Pancreas (tissue), 10 donors: Measurements from ENCODE around the gene CISTR. TPM values are rescaled to one million over a fixed set of nuclear protein-coding genes. Genes with fewer than 3 reads are reported as not detected.
A peak's percentile ranks its signal among the peaks of the same experiment; 100 is the strongest.

Source experiments
- ATAC-seq, 4 donors: fragments of 200-7000 bp; cut with Tn5 transposase; one replicate each; pipeline versions ENCODE4 v1.8.0 to v1.9.1; 2020; ENCODE audit warnings: mild to moderate bottlenecking in 4 of 4, moderate library complexity in 4 of 4
- DNase-seq, 6 donors: peaks; one replicate each; pipeline ENCODE4 v3.0.0-alpha.2; 2020
- FAIRE-seq: peaks from 2 replicates; lab custom pipeline; 2012; peaks lifted over from hg19 to GRCh38; lab: Jason Lieb, UNC
- H3K27ac ChIP-seq, 4 donors: fragments of 200-600 bp; sonication (generic); 1 replicate in 3 of 4; 2 replicates in 1 of 4; pipeline versions ENCODE4 v1.5.0 to v1.8.0; 2020
- H3K27me3 ChIP-seq, 4 donors: fragments of 200-600 bp; one replicate each; pipeline ENCODE4 v1.8.0; 2021
- H3K36me3 ChIP-seq, 3 donors: fragments of 200-600 bp; sonication (generic) in 1 of 3; one replicate each; pipeline versions ENCODE4 v1.5.0 to v1.8.0; 2020 to 2021
- H3K4me1 ChIP-seq, 3 donors: fragments of 200-600 bp; one replicate each; pipeline ENCODE4 v1.8.0; 2021
- H3K4me3 ChIP-seq, 4 donors: fragments of 200-600 bp; sonication (generic) in 2 of 4; one replicate each; pipeline versions ENCODE4 v1.5.0 to v1.8.0; 2020 to 2021
- H3K9me3 ChIP-seq, 4 donors: fragments of 200-600 bp; one replicate each; pipeline ENCODE4 v1.8.0; 2021
- WGBS, 2 donors: extraction: QIAGEN DNeasy Blood & Tissue Kit; methylation state at CpG; one replicate each; pipeline ENCODE4 v1.1.7; 2013; 5-methylcytosine and 5-hydroxymethylcytosine counted together
- intact Hi-C, 3 donors: fragments of 100-400 bp; cut with DNase I; formaldehyde crosslinking; loops; one replicate each; pipeline versions ENCODE4 v1.11.1 to v1.14.2; 2022
- polyA plus RNA-seq, 2 donors: library from polyadenylated mRNA; stranded (reverse); fragments of 200-250 nt; gene quantifications; one replicate each; pipeline ENCODE4 v1.2.3, GENCODE V29; 2013
- total RNA-seq, 6 donors: library from RNA; stranded (reverse); fragmentation: NEBNext Ultra II Directional in 4 of 6; extraction: Animal tissue kit (Norgen Biotek cat#: 25700) in 4 of 6; gene quantifications; one replicate each; pipeline versions ENCODE4 v1.2.1 to v1.2.4, GENCODE V29; 2021 to 2023
- TF ChIP-seq, protein P1 (sequence below), 4 donors: fragments of 200-600 bp; sonication (generic) in 3 of 4; IDR thresholded peaks; one replicate each; pipeline versions ENCODE4 v1.5.0 to v1.8.0; 2021; ENCODE audit warnings: antibody characterized with exemption in 4 of 4
- donor health status: healthy with polysubstance abuse.
- donor health status: DM: no; HTN: no; CAD: no; lungs with moderate emphysema.
- donor health status: DM: no; HTN: no; CAD: no.
- donor health status: control.
- donor health status: control.
- donor health status: Bipolar disorder and iron deficiency.
- donor health status: DM: yes; HTN: yes; CAD: no.
- donor health status: DM: no; HTN: no; CAD: no.
- donor health status: DM: no; HTN: no; CAD: no.
- donor health status: DM: yes; HTN: yes; CAD: no.

CISTR gene
- total and polyA plus RNA-seq, 8 donors = not detected

DNA sequence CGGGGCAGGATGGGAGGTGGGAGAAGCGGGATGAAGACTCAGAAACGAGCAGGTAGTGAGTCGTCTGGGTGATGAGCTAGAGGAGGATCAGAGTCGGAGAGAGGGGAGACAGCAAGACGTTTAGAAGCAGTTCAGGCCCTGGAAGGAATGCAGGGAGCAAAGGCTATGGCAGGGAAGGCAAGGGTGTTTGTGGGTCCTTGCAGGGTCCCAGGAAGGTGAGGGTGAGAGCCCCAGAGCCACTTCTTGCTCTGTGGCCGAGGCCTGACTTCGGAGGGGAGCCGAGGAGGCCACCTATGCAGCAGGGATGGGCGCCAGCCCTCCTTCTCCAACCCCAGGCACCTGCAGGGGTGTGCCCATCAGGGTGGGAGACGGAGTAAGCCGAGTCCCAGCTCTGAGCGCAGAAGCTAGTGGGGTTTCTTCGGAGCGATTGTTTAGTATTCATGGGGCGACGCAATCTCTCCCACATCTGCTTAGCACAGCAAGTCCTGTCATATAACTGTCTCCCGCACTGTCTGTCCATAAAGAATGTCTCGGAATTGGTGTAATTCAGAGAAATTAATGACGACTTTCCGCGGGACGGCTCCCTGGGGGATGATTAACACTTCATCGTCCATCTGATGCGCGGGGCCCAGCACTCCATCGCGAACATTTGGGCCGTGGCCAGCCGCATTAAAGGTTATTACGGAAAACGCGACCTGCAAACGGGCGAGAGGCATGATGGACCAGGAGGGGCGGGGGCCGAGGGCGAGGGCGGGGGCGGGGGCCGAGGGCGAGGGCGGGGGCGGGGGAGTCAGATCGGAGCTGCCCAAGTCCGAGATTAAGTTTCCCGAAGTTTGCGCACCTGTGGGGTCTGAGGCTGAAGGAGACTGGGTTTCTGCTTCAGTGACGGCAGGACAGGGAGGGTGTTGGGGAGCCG, 12.3 kb downstream of the CISTR start:
- Histone ChIP-seq H3K27me3 (peaks cover 0 to 10% (median 3%) of the 10 kb centered on the region in 4 donors), H3K27ac (no peak overlapping the region), H3K4me3 (peak overlapping the region in 1 of 4 donors; percentile 10), H3K36me3 (no peaks in the 10 kb centered on the region), H3K9me3 (no peaks in the 10 kb centered on the region), H3K4me1 (peaks cover 0 to 12% (median 0%) of the 10 kb centered on the region in 3 donors)
- intact Hi-C loops = no loop called here
- no peak for DNase-seq
- TF ChIP-seq, protein P1, sequence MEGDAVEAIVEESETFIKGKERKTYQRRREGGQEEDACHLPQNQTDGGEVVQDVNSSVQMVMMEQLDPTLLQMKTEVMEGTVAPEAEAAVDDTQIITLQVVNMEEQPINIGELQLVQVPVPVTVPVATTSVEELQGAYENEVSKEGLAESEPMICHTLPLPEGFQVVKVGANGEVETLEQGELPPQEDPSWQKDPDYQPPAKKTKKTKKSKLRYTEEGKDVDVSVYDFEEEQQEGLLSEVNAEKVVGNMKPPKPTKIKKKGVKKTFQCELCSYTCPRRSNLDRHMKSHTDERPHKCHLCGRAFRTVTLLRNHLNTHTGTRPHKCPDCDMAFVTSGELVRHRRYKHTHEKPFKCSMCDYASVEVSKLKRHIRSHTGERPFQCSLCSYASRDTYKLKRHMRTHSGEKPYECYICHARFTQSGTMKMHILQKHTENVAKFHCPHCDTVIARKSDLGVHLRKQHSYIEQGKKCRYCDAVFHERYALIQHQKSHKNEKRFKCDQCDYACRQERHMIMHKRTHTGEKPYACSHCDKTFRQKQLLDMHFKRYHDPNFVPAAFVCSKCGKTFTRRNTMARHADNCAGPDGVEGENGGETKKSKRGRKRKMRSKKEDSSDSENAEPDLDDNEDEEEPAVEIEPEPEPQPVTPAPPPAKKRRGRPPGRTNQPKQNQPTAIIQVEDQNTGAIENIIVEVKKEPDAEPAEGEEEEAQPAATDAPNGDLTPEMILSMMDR (IDR thresholded peaks at IDR 0.05) = no peak
- 10 to 11% methylated on average over 50 of the region's 50 CpGs for WGBS, 2 donors
- no peak for FAIRE-seq
- ATAC-seq = no peak

DNA sequence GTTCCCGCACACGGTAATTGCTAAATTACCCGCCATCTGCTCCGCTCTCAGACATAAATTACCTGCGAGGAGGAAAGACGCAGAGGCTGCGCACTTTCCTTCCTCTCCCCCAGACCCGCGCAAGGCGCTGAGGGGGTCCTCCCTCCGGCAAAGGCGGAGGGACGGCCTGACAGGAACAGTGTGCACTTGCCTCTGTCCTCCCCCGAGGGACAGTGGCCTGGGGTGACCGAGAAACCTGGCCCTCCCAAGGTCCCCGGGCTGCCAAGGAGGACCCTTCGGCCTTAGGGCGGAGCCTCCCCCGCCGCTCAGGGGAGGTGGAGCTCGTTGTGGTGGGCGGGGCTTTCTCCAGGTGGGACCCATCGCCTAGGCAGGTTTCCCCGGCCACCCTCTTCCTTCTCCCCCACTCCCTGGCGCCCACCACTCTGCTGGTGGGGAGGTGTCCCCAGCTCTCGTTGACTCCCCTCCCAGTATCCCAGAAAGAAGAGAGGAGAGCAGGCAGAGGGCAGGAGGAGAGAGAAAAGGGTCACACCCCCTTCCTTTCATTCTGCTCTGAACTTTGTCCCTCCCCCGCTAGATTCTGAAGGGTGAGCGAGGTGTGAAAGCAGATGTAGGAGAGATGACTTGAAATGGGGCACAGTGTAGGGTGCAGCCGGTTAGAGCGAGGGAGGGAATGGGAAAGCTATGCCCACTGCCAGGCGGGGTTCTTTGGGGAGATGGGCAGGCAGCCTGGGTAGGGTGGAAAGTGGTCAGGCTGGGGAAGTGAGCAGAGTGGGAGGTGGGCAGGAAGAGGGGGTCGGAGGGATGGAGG, 13.2 kb downstream of the CISTR start:
- FAIRE-seq = no peak
- TF ChIP-seq, protein P1 (IDR thresholded peaks at IDR 0.05) = no peak
- intact Hi-C loops = no loop called here
- DNase-seq = no peak
- Histone ChIP-seq H3K36me3 (no peaks in the 10 kb centered on the region), H3K27ac (no peak overlapping the region), H3K4me1 (peaks cover 0 to 12% (median 0%) of the 10 kb centered on the region in 3 donors), H3K27me3 (peaks cover 0 to 10% (median 3%) of the 10 kb centered on the region in 4 donors), H3K9me3 (no peaks in the 10 kb centered on the region), H3K4me3 (peak overlapping the region in 1 of 4 donors; percentile 10)
- peak in 2 of 4 donors; percentile 46 to 66 for ATAC-seq
- 26 to 28% methylated on average over 30 to 32 of the region's 32 CpGs for WGBS, 2 donors

DNA sequence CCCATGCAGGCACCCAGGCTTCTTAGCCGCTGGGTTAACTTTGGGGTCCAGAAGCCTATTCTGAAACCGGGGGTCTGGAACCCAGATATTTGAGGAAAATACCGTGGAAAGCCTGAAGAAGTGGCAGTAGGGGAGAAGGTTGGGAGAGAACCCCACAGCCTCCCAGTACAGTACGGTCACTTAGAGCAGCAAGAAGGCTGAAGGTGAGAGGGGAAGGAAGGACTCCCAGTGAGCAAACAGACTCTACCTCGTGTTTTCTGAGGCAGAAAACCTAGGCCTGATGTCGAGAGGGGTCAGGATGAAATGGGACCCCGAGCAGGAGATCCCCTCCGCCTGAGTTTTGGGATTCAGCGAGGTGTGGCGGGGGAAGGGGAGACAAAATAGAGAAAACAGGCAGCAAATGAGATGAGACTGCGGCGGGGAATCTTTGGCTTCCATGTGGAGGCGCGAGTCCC, 13.8 kb downstream of the CISTR start:
- no peaks in the 10 kb centered on the region for H3K36me3 ChIP-seq
- H3K27ac ChIP-seq = no peak overlapping the region
- WGBS, 2 donors = 72 to 78% methylated on average over 14 of the region's 14 CpGs
- DNase-seq (no peak), ATAC-seq (no peak), FAIRE-seq (no peak)
- no peak overlapping the region for H3K4me3 ChIP-seq
- H3K4me1 ChIP-seq = peaks cover 0 to 12% (median 0%) of the 10 kb centered on the region in 3 donors
- TF ChIP-seq, protein P1 (IDR thresholded peaks at IDR 0.05) = no peak
- peaks cover 0 to 10% (median 1%) of the 10 kb centered on the region in 4 donors for H3K27me3 ChIP-seq
- intact Hi-C loops = no loop called here
- H3K9me3 ChIP-seq = no peaks in the 10 kb centered on the region

DNA sequence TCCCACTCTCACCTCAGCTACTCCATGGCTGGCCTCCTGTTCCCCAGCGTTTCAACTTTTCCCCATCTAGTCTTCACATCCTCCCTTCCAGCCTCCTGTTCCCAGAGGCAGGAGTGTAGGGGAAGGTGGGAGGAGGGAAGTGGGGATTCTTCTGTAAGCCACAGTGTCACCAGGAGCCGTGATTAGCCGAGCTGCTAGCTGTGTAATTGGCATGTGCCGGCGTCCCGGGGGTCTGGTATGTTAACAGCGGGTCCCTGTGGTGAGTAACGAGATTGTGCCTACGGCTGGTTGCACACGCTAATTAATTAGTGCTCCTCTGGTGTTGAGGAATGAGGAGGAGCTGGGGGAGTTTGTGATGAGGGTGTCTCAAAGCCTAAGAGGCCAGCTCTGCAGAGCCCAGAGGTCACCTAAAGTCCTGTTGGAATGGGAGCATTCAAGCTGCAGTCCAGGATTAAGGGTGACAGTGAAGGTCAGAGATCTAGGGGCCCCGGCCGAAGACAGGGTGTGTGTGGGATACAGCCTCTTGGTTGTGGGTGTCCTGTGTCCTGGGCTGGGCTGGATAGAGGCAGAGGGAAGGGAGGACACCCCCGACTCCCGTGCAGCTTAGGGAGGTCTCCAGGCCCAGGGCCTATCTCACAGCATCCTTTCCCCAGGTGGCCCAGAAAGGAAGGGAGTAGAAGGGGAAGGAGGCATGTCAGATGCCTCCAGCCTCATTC, 14.5 kb downstream of the CISTR start:
- FAIRE-seq (no peak), ATAC-seq (no peak), DNase-seq (no peak)
- TF ChIP-seq, protein P1 (IDR thresholded peaks at IDR 0.05) = no peak
- Histone ChIP-seq H3K9me3 (no peaks in the 10 kb centered on the region), H3K27me3 (peaks cover 0 to 10% (median 0%) of the 10 kb centered on the region in 4 donors), H3K36me3 (no peaks in the 10 kb centered on the region), H3K4me3 (no peak overlapping the region), H3K27ac (no peak overlapping the region), H3K4me1 (peaks cover 0 to 12% (median 0%) of the 10 kb centered on the region in 3 donors)
- WGBS, 2 donors = 89 to 92% methylated on average over 14 of the region's 14 CpGs
- intact Hi-C loops = no loop called here
